ENCODE data around the gene FCN3. TPM values are rescaled to one million over a fixed set of nuclear protein-coding genes. Genes with fewer than 3 reads are reported as not detected.

FCN3 gene
- total and polyA plus RNA-seq, 7 donors = 3.4 to 34.6 (median 12.9) TPM

GRCh38 chr1:27416387-27417111, 41.9 kb upstream of the FCN3 start:
- no peaks in the 10 kb centered on the region for H3K27me3 ChIP-seq (ENCODE audit: insufficient read depth in 3 of 3, low read length in 2 of 3)
- no peak for DNase-seq
- peak; percentile 53 to 63 (median 56) for ATAC-seq
- H3K4me1 ChIP-seq = peaks cover 52% of the 10 kb centered on the region
- H3K36me3 ChIP-seq (ENCODE audit: insufficient read depth in 1 of 2, low read depth in 1 of 2) = peaks cover 30 to 75% of the 10 kb centered on the region in 2 donors
- 65 to 86% (median 80%) methylated on average over 3 of the region's 3 CpGs for WGBS, 3 donors
- TF ChIP-seq CTCF (IDR thresholded peaks at IDR 0.05) = peak; percentile 69
- intact Hi-C loops (cut with DNase I) = loop anchor here (1.0 to 5.0 kb wide), 2 partner anchors 72 to 191 kb away; no protein-coding TSS in a partner anchor
- H3K4me3 ChIP-seq = no peak overlapping the region
- no peaks in the 10 kb centered on the region for H3K9me3 ChIP-seq
- H3K27ac ChIP-seq = peak overlapping the region; percentile 88

GRCh38 chr1:27414091-27414490, 39.5 kb upstream of the FCN3 start:
- Histone ChIP-seq H3K4me1 (peaks cover 38% of the 10 kb centered on the region), H3K9me3 (no peaks in the 10 kb centered on the region), H3K4me3 (no peak overlapping the region), H3K27ac (peak overlapping the region; percentile 24), H3K27me3 (ENCODE audit: insufficient read depth in 3 of 3, low read length in 2 of 3) (no peaks in the 10 kb centered on the region), H3K36me3 (ENCODE audit: insufficient read depth in 1 of 2, low read depth in 1 of 2) (peaks cover 33 to 98% of the 10 kb centered on the region in 2 donors)
- intact Hi-C loops (cut with DNase I) = no loop called here
- no peak for ATAC-seq
- no peak for TF ChIP-seq CTCF (IDR thresholded peaks at IDR 0.05)
- WGBS, 3 donors = 70 to 90% (median 73%) methylated on average over 1 of the region's 1 CpG
- no peak for DNase-seq

- peaks cover 27% of the 10 kb centered on the region for H3K4me1 ChIP-seq
- no peaks in the 10 kb centered on the region for H3K27me3 ChIP-seq (ENCODE audit: insufficient read depth in 3 of 3, low read length in 2 of 3)
- peak overlapping the region; percentile 56 for H3K27ac ChIP-seq
- intact Hi-C loops (cut with DNase I) = no loop called here
- H3K9me3 ChIP-seq = no peaks in the 10 kb centered on the region
- H3K36me3 ChIP-seq (ENCODE audit: insufficient read depth in 1 of 2, low read depth in 1 of 2) = peaks cover 33 to 99% of the 10 kb centered on the region in 2 donors
- WGBS, 3 donors = 28 to 42% (median 37%) methylated on average over 4 of the region's 4 CpGs
- DNase-seq (no peak), ATAC-seq (peak; percentile 45 to 71 (median 69))
- H3K4me3 ChIP-seq = no peak overlapping the region
- TF ChIP-seq CTCF (IDR thresholded peaks at IDR 0.05) = no peak
Observed at GRCh38 chr1:27413004-27413403, 38.4 kb upstream of the FCN3 start.

GRCh38 chr1:27412502-27412901, 37.9 kb upstream of the FCN3 start:
- intact Hi-C loops (cut with DNase I) = no loop called here
- DNase-seq (no peak), ATAC-seq (no peak)
- Histone ChIP-seq H3K36me3 (ENCODE audit: insufficient read depth in 1 of 2, low read depth in 1 of 2) (peaks cover 32 to 99% of the 10 kb centered on the region in 2 donors), H3K9me3 (no peaks in the 10 kb centered on the region), H3K4me3 (no peak overlapping the region), H3K4me1 (peaks cover 22% of the 10 kb centered on the region), H3K27me3 (ENCODE audit: insufficient read depth in 3 of 3, low read length in 2 of 3) (no peaks in the 10 kb centered on the region), H3K27ac (peak overlapping the region; percentile 56)
- TF ChIP-seq CTCF (IDR thresholded peaks at IDR 0.05) = no peak
- 89 to 92% (median 91%) methylated on average over 4 of the region's 4 CpGs for WGBS, 3 donors
